K562 (cell line): Measurements from ENCODE around the gene CEMIP. TPM values are rescaled to one million over a fixed set of nuclear protein-coding genes. Genes with fewer than 3 reads are reported as not detected.

Experiments used
- ATAC-seq: fragments of 200-7000 bp; cut with Tn5 transposase; 3 replicates; pipeline ENCODE4 v1.9.1; 2020; ENCODE audit warnings: moderate library complexity
- BruUV-seq: library from RNA; stranded (reverse); fragments of 400-500 nt; replicated peaks from 2 replicates; lab custom pipeline; 2021; lab: Mats Ljungman, UMichigan
- CTCF ChIA-PET: fragments of 300-600 bp; formaldehyde crosslinking; extraction: SDS; loops from one replicate; lab custom pipeline; 2021; ENCODE audit warnings: low intra/inter-chr PET ratio; lab: Yijun Ruan, JAX
- POLR2A ChIA-PET: fragments of 300-600, 350-650 bp; sonication (Branson Sonifier 250); formaldehyde crosslinking; extraction: SDS; loops from one replicate; lab custom pipeline; 2021; ENCODE audit warnings: antibody characterized with exemption, inconsistent platforms; lab: Yijun Ruan, JAX
- DNase-seq, 4 experiments: peaks; one replicate each; pipeline versions ENCODE4 v3.0.0 to v3.0.0-alpha.2; 2011 to 2018; ENCODE audit warnings: low spot score in 3 of 4, mixed read lengths in 3 of 4; ENCODE audit errors: extremely low read depth in 1 of 4
- FAIRE-seq: peaks from 2 replicates; lab custom pipeline; 2011; peaks lifted over from hg19 to GRCh38; lab: Jason Lieb, UNC
- H2AFZ ChIP-seq: 2 replicates; pipeline ENCODE4 v1.6.0; 2011; ENCODE audit warnings: low read depth, low read length, control low read depth, inconsistent platforms
- H3K27ac ChIP-seq: fragments of 200-600 bp; 3 replicates; pipeline ENCODE4 v1.8.0; 2011; ENCODE audit warnings: low read depth, mild to moderate bottlenecking, control low read depth, inconsistent platforms, low read length, moderate library complexity, mixed read lengths; ENCODE audit errors: extremely low read depth
- H3K27me3 ChIP-seq, 2 experiments: fragments of 300-600 bp in 1 of 2; 2 replicates in 1 of 2; 3 replicates in 1 of 2; pipeline versions ENCODE4 v1.6.0 to v1.8.0; 2011; ENCODE audit warnings: inconsistent platforms in 2 of 2, low read length in 2 of 2, mild to moderate bottlenecking in 1 of 2, mixed read lengths in 1 of 2, moderate library complexity in 1 of 2; ENCODE audit not compliant: control insufficient read depth in 2 of 2, insufficient read depth in 2 of 2
- H3K36me3 ChIP-seq: fragments of 300-600 bp; 3 replicates; pipeline ENCODE4 v1.8.0; 2011; ENCODE audit warnings: mild to moderate bottlenecking, low read length, inconsistent platforms; ENCODE audit not compliant: control insufficient read depth, insufficient read depth
- H3K4me1 ChIP-seq, 2 experiments: fragments of 200-600 bp in 1 of 2; replicated peaks in 1 of 2; 2 replicates in 1 of 2; 3 replicates in 1 of 2; pipeline versions ENCODE4 v1.5.1 to v1.8.0; 2011; ENCODE audit warnings: inconsistent platforms in 2 of 2, low read length in 2 of 2, mild to moderate bottlenecking in 1 of 2, mixed read lengths in 1 of 2, moderate library complexity in 1 of 2; ENCODE audit not compliant: control insufficient read depth in 2 of 2, insufficient read depth in 2 of 2
- H3K4me2 ChIP-seq: 2 replicates; pipeline ENCODE4 v1.6.1; 2011; ENCODE audit warnings: low read length, control low read depth, inconsistent platforms, mixed read lengths; ENCODE audit not compliant: insufficient read depth
- H3K4me3 ChIP-seq: fragments of 200-600 bp; sonication (generic), shearing (Covaris generic); 2 replicates; pipeline ENCODE4 v1.5.1; 2016; ENCODE audit warnings: control low read depth, inconsistent platforms
- H3K79me2 ChIP-seq: fragments of 200-600 bp; 3 replicates; pipeline ENCODE4 v1.8.0; 2011; ENCODE audit warnings: low read length, inconsistent platforms; ENCODE audit not compliant: control insufficient read depth, insufficient read depth
- H3K9ac ChIP-seq, 2 experiments: 2 replicates each; pipeline versions ENCODE4 v1.6.0 to v1.6.1; 2011; ENCODE audit warnings: low read depth in 2 of 2, low read length in 2 of 2, control low read depth in 1 of 2, inconsistent platforms in 1 of 2, mild to moderate bottlenecking in 1 of 2, mixed read lengths in 1 of 2; ENCODE audit not compliant: insufficient read depth in 1 of 2
- H3K9me1 ChIP-seq: one replicate; pipeline ENCODE4 v1.6.0; 2011; ENCODE audit warnings: inconsistent platforms, mild to moderate bottlenecking, low read length, moderate library complexity; ENCODE audit not compliant: control insufficient read depth, insufficient read depth
- H3K9me3 ChIP-seq: replicated peaks from 2 replicates; pipeline ENCODE4 v1.5.1; 2011; ENCODE audit warnings: low read depth, low read length, inconsistent platforms; ENCODE audit not compliant: control insufficient read depth, insufficient read depth
- H4K20me1 ChIP-seq: replicated peaks from 2 replicates; pipeline ENCODE4 v1.6.1; 2011; ENCODE audit warnings: low read length, inconsistent platforms, mixed read lengths; ENCODE audit not compliant: control insufficient read depth, insufficient read depth
- DEAF1 ChIP-seq: fragments of 450-650 bp; formaldehyde crosslinking; IDR thresholded peaks from 2 replicates; pipeline ENCODE4 v1.4.0; 2020; ENCODE audit warnings: mild to moderate bottlenecking, moderate library complexity
- HMBOX1 ChIP-seq: sonication (generic); IDR thresholded peaks from 2 replicates; pipeline ENCODE4 v1.6.1; 2016
- LCOR ChIP-seq: sonication (generic); formaldehyde crosslinking; IDR thresholded peaks from 2 replicates; pipeline ENCODE4 v1.8.0; 2022; ENCODE audit warnings: mild to moderate bottlenecking, missing genetic modification reagents
- MAFF ChIP-seq: IDR thresholded peaks from 2 replicates; pipeline ENCODE4 v1.6.1; 2012; ENCODE audit warnings: low read length, improper control_type of control experiment
- PHB ChIP-seq: fragments of 250-450 bp; sonication (Bioruptor Pico); IDR thresholded peaks from 2 replicates; pipeline ENCODE4 v1.5.0; 2021
- RNF2 ChIP-seq: sonication (generic); IDR thresholded peaks from 2 replicates; pipeline ENCODE4 v1.6.1; 2016
- VEZF1 ChIP-seq: fragments of 200-800 bp; sonication (Bioruptor generic); IDR thresholded peaks from 2 replicates; pipeline ENCODE4 v1.6.1; 2017; ENCODE audit warnings: missing genetic modification characterization, missing compliant biosample characterization
- ZBTB40 ChIP-seq, 2 experiments: fragments of 450-650 bp in 1 of 2; sonication (generic) in 1 of 2; formaldehyde crosslinking in 1 of 2; IDR thresholded peaks; 2 replicates each; pipeline versions ENCODE4 v1.7.1 to v1.9.0; 2016 to 2022; ENCODE audit warnings: inconsistent platforms in 1 of 2, mild to moderate bottlenecking in 1 of 2, missing genetic modification reagents in 1 of 2
- WGBS: fragments of 100-300 bp; shearing (Covaris generic); methylation state at CpG from one replicate; pipeline ENCODE4 v1.1.6; 2016; ENCODE audit warnings: low coverage, mixed read lengths; ENCODE audit not compliant: insufficient coverage; ENCODE audit errors: missing lambda C conversion rate; 5-methylcytosine and 5-hydroxymethylcytosine counted together
- in situ Hi-C: fragments of 300-500 bp; cut with MboI; formaldehyde crosslinking; loops from 4 replicates; pipeline ENCODE4 v1.15.0; 2018; ENCODE audit warnings: inconsistent platforms, mixed read lengths
- intact Hi-C: fragments of 100-400 bp; cut with micrococcal nuclease; formaldehyde crosslinking; loops from 2 replicates; pipeline ENCODE4 v1.14.2; 2022
- polyA plus RNA-seq, 8 experiments: library from polyadenylated mRNA; depleted of rRNA in 4 of 8; stranded (reverse) in 5 of 8; unstranded in 3 of 8; fragments of >200 nt; fragmentation: Nextera tagmentation in 2 of 8; fragmentation: Illumina TruSeq in 1 of 8; extraction: Ambion mirVana in 2 of 8; extraction: Trizol in 1 of 8; gene quantifications; 2 replicates each; pipeline versions ENCODE4 v1.2.1 to v1.2.3, GENCODE V29; 2011 to 2014; ENCODE audit warnings: inconsistent platforms in 1 of 8, missing spikeins in 1 of 8
- total RNA-seq, 7 experiments: library from RNA; depleted of rRNA in 6 of 7; stranded (reverse); fragments of >200 nt in 6 of 7; fragmentation: Illumina TruSeq in 2 of 7; extraction: Trizol in 2 of 7; gene quantifications; 2 replicates each; pipeline versions ENCODE4 v1.2.1 to v1.2.3, GENCODE V29; 2011 to 2021; ENCODE audit warnings: low replicate concordance in 1 of 7

Gene CEMIP
- total and polyA plus RNA-seq, 9 of the 15 experiments (the other 6 are each of a cell fraction or from before 2014, with no cell fraction given) = 0.33 TPM; not detected in 8

GRCh38 chr15:80777137-80777536 is 2.0 kb upstream of the CEMIP start:
- no peak for FAIRE-seq
- peaks cover 9% of the 10 kb centered on the region for H4K20me1 ChIP-seq
- no peaks in the 10 kb centered on the region for H3K9me1 ChIP-seq
- no peaks in the 10 kb centered on the region for H3K9me3 ChIP-seq
- peaks cover 0 to 18% of the 10 kb centered on the region in 2 experiments; a peak in 2 of 5 replicates for H3K4me1 ChIP-seq
- in situ Hi-C loops = loop anchor here (5.0 kb wide), 1 partner anchor 320 kb away; no protein-coding TSS in a partner anchor
- H2AFZ ChIP-seq = no peak overlapping the region
- H3K4me3 ChIP-seq = no peak overlapping the region
- no peak for ATAC-seq
- no peak overlapping the region for H3K27ac ChIP-seq
- H3K4me2 ChIP-seq = no peak overlapping the region
- H3K79me2 ChIP-seq = no peaks in the 10 kb centered on the region
- no peak overlapping the region for H3K9ac ChIP-seq
- no peaks in the 10 kb centered on the region for H3K36me3 ChIP-seq
- WGBS = 2% methylated on average over 8 of the region's 8 CpGs
- peaks cover 15 to 31% of the 10 kb centered on the region in 2 experiments; a peak in 4 of 5 replicates for H3K27me3 ChIP-seq
- no peak for DNase-seq
- intact Hi-C loops = no loop called here
- no TSS peak for BruUV-seq
- POLR2A ChIA-PET = interaction anchor here (1.0 to 1.4 kb wide), 2 partner anchors 9 to 19 kb away, joined by 3 to 4 read pairs; no protein-coding TSS in a partner anchor
- CTCF ChIA-PET = interaction anchor here (1.1 to 2.0 kb wide), 2 partner anchors 209 to 321 kb away, joined by 4 to 11 read pairs; no protein-coding TSS in a partner anchor
- TF ChIP-seq ZBTB40 (IDR thresholded peaks at IDR 0.05) (no peak), ZBTB40 (CRISPR knock-in tag; IDR thresholded peaks at IDR 0.05) (no peak), RNF2 (no peak), LCOR (CRISPR knock-in tag) (no peak), HMBOX1 (no peak), PHB (CRISPR knock-in tag) (no peak), VEZF1 (CRISPR knock-in tag) (no peak), MAFF (no peak), DEAF1 (CRISPR knock-in tag) (no peak)
